KBM-7 (cell line): ENCODE measurements around the gene B3GNT9.
"Not testable (repeated sequence)": the region's sequence is repeated elsewhere in the genome, so short reads cannot be mapped to it uniquely, and the experiment has no call there.

ENCODE experiments used
- DNase-seq: peaks from one replicate; pipeline ENCODE4 v3.0.0-alpha.2; 2015
- in situ Hi-C: fragments of 300-500 bp; cut with MboI; formaldehyde crosslinking; loops from 2 replicates; pipeline ENCODE4 v1.14.3; 2020; ENCODE audit warnings: low sequenced_read_pairs, low pct_unique_long_range_greater_than_20kb, mixed read lengths

The B3GNT9 gene

GRCh38 chr16:67129422-67129821, 21.4 kb downstream of the B3GNT9 start:
- no peak for DNase-seq
- in situ Hi-C loops = no loop called here

- in situ Hi-C loops = no loop called here
- no peak for DNase-seq
These were observed 21.9 kb downstream of the B3GNT9 start for GRCh38 chr16:67128887-67129286.

GRCh38 chr16:67128417-67128816, 22.4 kb downstream of the B3GNT9 start:
- DNase-seq = no peak
- in situ Hi-C loops = no loop called here

GRCh38 chr16:67122799-67123198, 28.0 kb downstream of the B3GNT9 start:
- DNase-seq, in situ Hi-C loops: not testable (repeated sequence)

- in situ Hi-C loops = no loop called here
- DNase-seq = no peak
These were observed 30.8 kb downstream of the B3GNT9 start for GRCh38 chr16:67120025-67120424.

GRCh38 chr16:67117716-67118115, 33.1 kb downstream of the B3GNT9 start:
- in situ Hi-C loops = no loop called here
- DNase-seq = no peak

GRCh38 chr16:67116388-67117311, 34.1 kb downstream of the B3GNT9 start:
- in situ Hi-C loops = no loop called here
- no peak for DNase-seq

GRCh38 chr16:67115639-67116038, 35.2 kb downstream of the B3GNT9 start:
- in situ Hi-C loops = no loop called here
- no peak for DNase-seq

GRCh38 chr16:67114793-67115192, 36.0 kb downstream of the B3GNT9 start:
- no peak for DNase-seq

GRCh38 chr16:67112591-67113399, 38.0 kb downstream of the B3GNT9 start:
- in situ Hi-C loops = no loop called here
- DNase-seq = no peak

More at GRCh38 chr16:67114793-67115192, 36.0 kb downstream of the B3GNT9 start:
- in situ Hi-C loops = no loop called here

- in situ Hi-C loops = no loop called here
- peak; percentile 35 for DNase-seq
These were observed 38.8 kb downstream of the B3GNT9 start for GRCh38 chr16:67111951-67112444.

- DNase-seq = peak; percentile 95
- in situ Hi-C loops = no loop called here
These were observed 41.2 kb downstream of the B3GNT9 start, which contains the start of gene PHAF1 for GRCh38 chr16:67109407-67110135. TSS of gene PHAF1 (plus strand) at chr16:67109941. CDS start at chr16:67110176, 235 bp downstream.

GRCh38 chr16:67108931-67109406, 41.8 kb downstream of the B3GNT9 start:
- in situ Hi-C loops = no loop called here

GRCh38 chr16:67108489-67108888, 42.3 kb downstream of the B3GNT9 start:
- no peak for DNase-seq
- in situ Hi-C loops = no loop called here

More at GRCh38 chr16:67108931-67109406, 41.8 kb downstream of the B3GNT9 start:
- DNase-seq = no peak

- in situ Hi-C loops = no loop called here
- DNase-seq = no peak
These were observed 44.9 kb downstream of the B3GNT9 start for GRCh38 chr16:67105881-67106280.

GRCh38 chr16:67105246-67105645, 45.6 kb downstream of the B3GNT9 start:
- peak; percentile 42 for DNase-seq
- in situ Hi-C loops = no loop called here

- no peak for DNase-seq
- in situ Hi-C loops = no loop called here
These were observed 46.0 kb downstream of the B3GNT9 start for GRCh38 chr16:67104845-67105244.

GRCh38 chr16:67104061-67104460, 46.7 kb downstream of the B3GNT9 start:
- in situ Hi-C loops = no loop called here

More at GRCh38 chr16:67104061-67104460, 46.7 kb downstream of the B3GNT9 start:
- peak; percentile 33 for DNase-seq
